Ishikawa (cell line): ENCODE data around the gene NPM3.
A peak's percentile ranks its signal among the peaks of the same experiment; 100 is the strongest.

Source experiments
- CEBPB ChIP-seq: IDR thresholded peaks from 2 replicates; pipeline ENCODE4 v1.6.1; 2012
- CREB1 ChIP-seq: IDR thresholded peaks from 2 replicates; pipeline ENCODE4 v1.6.1; 2012; ENCODE audit warnings: low read depth
- EGR1 ChIP-seq: IDR thresholded peaks from 2 replicates; pipeline ENCODE4 v1.6.1; 2012
- EP300 ChIP-seq: IDR thresholded peaks from 2 replicates; pipeline ENCODE4 v1.6.1; 2012; ENCODE audit warnings: borderline replicate concordance
- FOXM1 ChIP-seq: IDR thresholded peaks from 2 replicates; pipeline ENCODE4 v1.6.1; 2012; ENCODE audit warnings: low read depth, borderline replicate concordance
- NFIC ChIP-seq: IDR thresholded peaks from 2 replicates; pipeline ENCODE4 v1.6.1; 2012
- RAD21 ChIP-seq: IDR thresholded peaks from 2 replicates; pipeline ENCODE4 v1.6.1; 2012; ENCODE audit warnings: low read depth
- TAF1 ChIP-seq: IDR thresholded peaks from 2 replicates; pipeline ENCODE4 v1.6.1; 2012; ENCODE audit warnings: low read depth, mild to moderate bottlenecking
- TCF12 ChIP-seq: IDR thresholded peaks from 2 replicates; pipeline ENCODE4 v1.6.1; 2012; ENCODE audit warnings: low read depth
- TEAD4 ChIP-seq: IDR thresholded peaks from 2 replicates; pipeline ENCODE4 v1.6.1; 2012
- YY1 ChIP-seq: IDR thresholded peaks from 2 replicates; pipeline ENCODE4 v1.6.1; 2012; ENCODE audit warnings: low read depth
- ZBTB7A ChIP-seq: IDR thresholded peaks from 2 replicates; pipeline ENCODE4 v1.6.1; 2012; ENCODE audit warnings: low read depth
- TF ChIP-seq, protein P1 (sequence below): IDR thresholded peaks from 2 replicates; pipeline ENCODE4 v1.6.1; 2012
- TF ChIP-seq, protein P2 (sequence below): IDR thresholded peaks from 2 replicates; pipeline ENCODE4 v1.6.1; 2012
- TF ChIP-seq, protein P3 (sequence below): IDR thresholded peaks from 2 replicates; pipeline ENCODE4 v1.6.1; 2012; ENCODE audit warnings: low read depth, mild to moderate bottlenecking

NPM3 gene

DNA sequence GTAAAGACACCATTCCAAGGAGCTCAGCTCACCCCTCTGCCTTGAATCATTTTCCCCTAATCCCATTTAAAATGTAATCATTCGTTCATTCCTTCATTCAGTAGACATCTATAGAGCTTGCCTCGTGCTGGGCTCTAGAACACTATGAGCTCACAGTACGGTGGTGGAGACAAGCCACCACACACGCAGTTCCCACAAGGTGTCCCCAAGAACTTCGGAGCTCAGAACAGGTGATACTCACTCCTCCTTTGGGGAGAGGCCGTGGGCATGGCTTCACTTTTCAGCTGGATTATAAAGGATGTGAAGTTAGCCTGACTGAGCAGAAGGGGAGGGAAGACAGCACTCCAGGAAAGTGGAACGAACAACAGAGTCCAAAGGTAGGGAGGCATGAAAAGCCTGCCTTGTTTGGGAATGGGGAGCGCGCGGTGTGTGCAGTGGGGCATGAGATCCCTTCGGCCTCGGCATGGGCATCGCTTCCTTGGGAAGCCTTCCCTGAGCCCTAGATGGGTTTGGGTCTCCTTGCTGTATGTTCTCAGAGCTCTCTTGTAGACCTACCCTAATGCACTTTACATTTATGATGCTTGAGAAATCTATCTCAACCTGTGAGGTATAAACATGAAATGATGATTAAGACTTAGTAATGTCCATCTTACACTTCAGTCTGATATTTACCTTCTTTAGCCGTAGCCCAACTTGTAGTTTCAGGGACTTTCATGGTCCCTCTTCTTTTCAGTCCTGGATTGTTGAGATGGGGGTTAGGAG, 35.8 kb upstream of the NPM3 start:
- TF ChIP-seq EGR1 = no peak
- no peak for TF ChIP-seq CREB1
- TF ChIP-seq TAF1 = no peak
- TF ChIP-seq, protein P1, sequence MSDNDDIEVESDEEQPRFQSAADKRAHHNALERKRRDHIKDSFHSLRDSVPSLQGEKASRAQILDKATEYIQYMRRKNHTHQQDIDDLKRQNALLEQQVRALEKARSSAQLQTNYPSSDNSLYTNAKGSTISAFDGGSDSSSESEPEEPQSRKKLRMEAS = peak; percentile 59; the same call in 1 of the 2 replicates
- TF ChIP-seq, protein P2, sequence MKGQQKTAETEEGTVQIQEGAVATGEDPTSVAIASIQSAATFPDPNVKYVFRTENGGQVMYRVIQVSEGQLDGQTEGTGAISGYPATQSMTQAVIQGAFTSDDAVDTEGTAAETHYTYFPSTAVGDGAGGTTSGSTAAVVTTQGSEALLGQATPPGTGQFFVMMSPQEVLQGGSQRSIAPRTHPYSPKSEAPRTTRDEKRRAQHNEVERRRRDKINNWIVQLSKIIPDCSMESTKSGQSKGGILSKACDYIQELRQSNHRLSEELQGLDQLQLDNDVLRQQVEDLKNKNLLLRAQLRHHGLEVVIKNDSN = no peak
- TF ChIP-seq, protein P3, sequence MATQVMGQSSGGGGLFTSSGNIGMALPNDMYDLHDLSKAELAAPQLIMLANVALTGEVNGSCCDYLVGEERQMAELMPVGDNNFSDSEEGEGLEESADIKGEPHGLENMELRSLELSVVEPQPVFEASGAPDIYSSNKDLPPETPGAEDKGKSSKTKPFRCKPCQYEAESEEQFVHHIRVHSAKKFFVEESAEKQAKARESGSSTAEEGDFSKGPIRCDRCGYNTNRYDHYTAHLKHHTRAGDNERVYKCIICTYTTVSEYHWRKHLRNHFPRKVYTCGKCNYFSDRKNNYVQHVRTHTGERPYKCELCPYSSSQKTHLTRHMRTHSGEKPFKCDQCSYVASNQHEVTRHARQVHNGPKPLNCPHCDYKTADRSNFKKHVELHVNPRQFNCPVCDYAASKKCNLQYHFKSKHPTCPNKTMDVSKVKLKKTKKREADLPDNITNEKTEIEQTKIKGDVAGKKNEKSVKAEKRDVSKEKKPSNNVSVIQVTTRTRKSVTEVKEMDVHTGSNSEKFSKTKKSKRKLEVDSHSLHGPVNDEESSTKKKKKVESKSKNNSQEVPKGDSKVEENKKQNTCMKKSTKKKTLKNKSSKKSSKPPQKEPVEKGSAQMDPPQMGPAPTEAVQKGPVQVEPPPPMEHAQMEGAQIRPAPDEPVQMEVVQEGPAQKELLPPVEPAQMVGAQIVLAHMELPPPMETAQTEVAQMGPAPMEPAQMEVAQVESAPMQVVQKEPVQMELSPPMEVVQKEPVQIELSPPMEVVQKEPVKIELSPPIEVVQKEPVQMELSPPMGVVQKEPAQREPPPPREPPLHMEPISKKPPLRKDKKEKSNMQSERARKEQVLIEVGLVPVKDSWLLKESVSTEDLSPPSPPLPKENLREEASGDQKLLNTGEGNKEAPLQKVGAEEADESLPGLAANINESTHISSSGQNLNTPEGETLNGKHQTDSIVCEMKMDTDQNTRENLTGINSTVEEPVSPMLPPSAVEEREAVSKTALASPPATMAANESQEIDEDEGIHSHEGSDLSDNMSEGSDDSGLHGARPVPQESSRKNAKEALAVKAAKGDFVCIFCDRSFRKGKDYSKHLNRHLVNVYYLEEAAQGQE = no peak

DNA sequence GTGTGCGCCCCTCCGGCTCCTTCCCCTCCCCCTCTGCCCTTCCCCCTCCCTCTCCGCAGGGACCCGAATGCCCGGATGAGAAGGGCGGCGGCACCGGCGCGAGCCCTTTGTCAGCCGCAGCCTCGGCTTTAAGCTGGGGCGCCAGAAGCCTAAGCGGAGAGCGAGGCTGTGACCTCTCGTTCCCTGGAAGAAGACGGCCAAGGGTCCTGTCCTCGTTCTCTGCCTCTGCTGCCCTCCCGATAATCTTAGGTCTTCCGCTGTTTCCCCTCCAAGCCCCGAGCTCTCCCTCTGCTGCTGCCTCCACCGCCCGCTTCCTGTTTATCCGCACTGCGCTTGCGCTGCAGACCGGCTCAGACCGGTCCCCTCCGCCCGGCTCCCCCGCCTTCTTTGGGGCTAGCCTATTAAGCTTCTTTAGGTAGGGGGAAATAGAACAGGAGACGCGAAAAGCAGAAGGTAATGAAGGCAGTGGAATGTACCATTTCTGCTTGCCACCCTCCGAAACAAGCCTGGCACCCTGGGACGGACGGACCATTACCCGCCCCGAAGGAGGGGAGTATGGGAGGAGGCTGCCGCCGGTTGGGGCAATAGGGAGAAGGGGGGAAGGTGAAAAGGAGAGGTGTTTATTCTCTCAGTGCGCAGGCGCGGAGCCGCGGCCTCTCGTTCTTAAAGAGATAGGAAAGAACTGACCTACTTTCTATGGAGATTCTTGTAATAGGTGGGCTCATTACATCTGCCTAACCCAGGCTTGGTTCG, 35.0 kb upstream of the NPM3 start, which contains the start of gene OGA:
TSS of gene OGA (minus strand) at position 326 of the 753 bp plus-strand sequence. CDS start 422 bp downstream, outside the sequence.
- TF ChIP-seq, protein P2 = no peak
- peak; percentile 35; the same call in 1 of the 2 replicates for TF ChIP-seq CREB1
- TF ChIP-seq FOXM1 = peak; percentile 67; the same call in 1 of the 2 replicates
- peak; percentile 99 for TF ChIP-seq TAF1
- TF ChIP-seq, protein P3 = no peak
- TF ChIP-seq TCF12 = peak; percentile 69
- TF ChIP-seq CEBPB = peak; percentile 42; the same call in 1 of the 2 replicates
- TF ChIP-seq ZBTB7A = 0 out of 2 replicates have a peak, but pooled peaks have one; percentile 3
- peak; percentile 38 for TF ChIP-seq TEAD4
- TF ChIP-seq RAD21 = no peak
- TF ChIP-seq YY1 = peak; percentile 32
- peak; percentile 70 for TF ChIP-seq EP300
- no peak for TF ChIP-seq EGR1
- TF ChIP-seq, protein P1 = peak; percentile 41; the same call in 1 of the 2 replicates
- no peak; the same call in 1 of the 2 replicates for TF ChIP-seq NFIC

DNA sequence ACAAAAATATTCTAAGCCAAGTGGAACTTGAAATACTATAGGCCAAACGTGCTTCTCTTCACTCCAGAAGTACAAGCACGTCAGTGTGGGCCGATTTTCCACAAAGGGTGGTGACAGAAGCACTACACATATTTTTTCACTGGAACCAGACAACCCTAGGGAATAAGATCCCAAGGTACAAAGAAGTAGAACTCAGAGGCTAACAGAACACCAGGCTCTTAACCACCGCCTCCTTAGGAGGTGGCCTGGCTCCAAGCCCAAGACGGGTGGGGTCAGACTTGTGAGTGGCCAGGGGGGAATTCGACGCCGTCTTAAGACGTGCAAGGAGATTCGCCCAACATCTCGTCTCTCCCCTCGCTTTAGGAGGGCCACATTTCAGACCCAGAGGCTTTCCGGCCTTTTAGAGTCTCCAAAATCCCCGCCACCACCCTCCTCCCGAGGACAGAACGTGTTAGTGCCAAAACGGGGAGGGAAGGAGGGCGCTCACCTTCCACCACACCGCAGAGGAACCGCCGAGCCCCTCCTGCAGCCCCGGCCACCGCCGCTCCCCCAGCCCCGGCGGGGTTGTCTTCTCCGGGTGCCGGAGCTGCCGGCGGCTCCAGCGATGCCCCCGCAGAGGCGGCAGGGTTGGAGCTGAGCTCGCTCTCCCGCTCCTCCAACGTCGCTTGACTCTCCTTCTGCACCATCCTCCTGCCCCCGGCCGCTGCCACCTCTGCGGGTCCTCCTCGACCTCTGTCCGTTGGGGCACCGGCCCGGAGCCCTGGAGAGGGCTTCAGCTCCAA, 34.3 kb upstream of the NPM3 start:
- TF ChIP-seq TAF1 = no peak
- TF ChIP-seq, protein P3 = no peak
- TF ChIP-seq YY1 = no peak
- TF ChIP-seq EGR1 = no peak
- TF ChIP-seq ZBTB7A = peak; percentile 56; the same call in 1 of the 2 replicates
- no peak for TF ChIP-seq CEBPB
- peak; percentile 86 for TF ChIP-seq NFIC
- TF ChIP-seq, protein P2 = no peak
- no peak for TF ChIP-seq EP300
- TF ChIP-seq FOXM1 = no peak
- peak; percentile 32; the same call in 1 of the 2 replicates for TF ChIP-seq TEAD4
- no peak for TF ChIP-seq RAD21
- 0 out of 2 replicates have a peak, but pooled peaks have one; percentile 20 for TF ChIP-seq CREB1
- TF ChIP-seq, protein P1 = no peak; the same call in 1 of the 2 replicates
- TF ChIP-seq TCF12 = no peak
